CD8-positive, alpha-beta memory T cell (primary cell): ENCODE measurements around the gene CCDC3. TPM values are rescaled to one million over a fixed set of nuclear protein-coding genes. Genes with fewer than 3 reads are reported as not detected.

Experiments
- CTCF ChIA-PET: fragments of 350-600 bp; sonication (Branson Sonifier 250); formaldehyde crosslinking; loops from one replicate; lab custom pipeline; 2021; ENCODE audit warnings: antibody characterized with exemption; lab: Charles Lee
- POLR2A ChIA-PET: fragments of 350-600 bp; sonication (Branson Sonifier 250); formaldehyde crosslinking; loops from one replicate; lab custom pipeline; 2021; ENCODE audit warnings: antibody characterized with exemption; lab: Charles Lee
- DNase-seq, 5 donors: peaks; one replicate each; pipeline versions ENCODE4 v3.0.0 to v3.0.0-alpha.2; 2020 to 2022; ENCODE audit warnings: mixed read lengths in 1 of 5
- H3K27ac ChIP-seq: one replicate; pipeline ENCODE4 v1.7.0; 2013; ENCODE audit warnings: low read depth, mild to moderate bottlenecking, low read length, moderate library complexity
- H3K27me3 ChIP-seq: 2 replicates; pipeline ENCODE4 v1.7.0; 2013; ENCODE audit warnings: low read length, mild to moderate bottlenecking; ENCODE audit not compliant: insufficient read depth, poor library complexity, severe bottlenecking
- H3K36me3 ChIP-seq: 2 replicates; pipeline ENCODE4 v1.7.0; 2013; ENCODE audit warnings: mild to moderate bottlenecking, low read length, moderate library complexity; ENCODE audit not compliant: insufficient read depth
- H3K4me1 ChIP-seq: 2 replicates; pipeline ENCODE4 v1.7.0; 2013; ENCODE audit warnings: mild to moderate bottlenecking, low read length, moderate library complexity; ENCODE audit not compliant: insufficient read depth
- H3K4me3 ChIP-seq: 2 replicates; pipeline ENCODE4 v1.7.0; 2013; ENCODE audit warnings: mild to moderate bottlenecking, low read length
- H3K9me3 ChIP-seq: 2 replicates; pipeline ENCODE4 v1.7.0; 2013; ENCODE audit warnings: mild to moderate bottlenecking, low read length
- H3K27ac Mint-ChIP-seq, 8 donors: one replicate each; pipeline ENCODE4 v1.8.0; 2020 to 2021; ENCODE audit warnings: mixed read lengths in 8 of 8, mild to moderate bottlenecking in 6 of 8, inconsistent platforms in 3 of 8, moderate library complexity in 3 of 8
- H3K27me3 Mint-ChIP-seq, 2 donors: one replicate each; pipeline ENCODE4 v1.8.0; 2020 to 2021; ENCODE audit warnings: mixed read lengths in 2 of 2, mild to moderate bottlenecking in 1 of 2, moderate library complexity in 1 of 2
- H3K36me3 Mint-ChIP-seq, 3 donors: one replicate each; pipeline ENCODE4 v1.8.0; 2020 to 2021; ENCODE audit warnings: mixed read lengths in 3 of 3, inconsistent platforms in 1 of 3, mild to moderate bottlenecking in 1 of 3
- H3K4me1 Mint-ChIP-seq, 3 donors: one replicate each; pipeline ENCODE4 v1.8.0; 2020 to 2021; ENCODE audit warnings: mixed read lengths in 3 of 3, inconsistent platforms in 1 of 3, mild to moderate bottlenecking in 1 of 3
- H3K4me3 Mint-ChIP-seq, 7 donors: one replicate each; pipeline ENCODE4 v1.8.0; 2020 to 2021; ENCODE audit warnings: mixed read lengths in 7 of 7, mild to moderate bottlenecking in 6 of 7, moderate library complexity in 4 of 7, inconsistent platforms in 2 of 7
- H3K9me3 Mint-ChIP-seq, 5 donors: one replicate each; pipeline ENCODE4 v1.8.0; 2020 to 2022; ENCODE audit warnings: mixed read lengths in 5 of 5, mild to moderate bottlenecking in 3 of 5, moderate library complexity in 2 of 5, inconsistent platforms in 1 of 5
- polyA plus RNA-seq: library from polyadenylated mRNA; unstranded; fragments of 300-500 nt; fragmentation: Illumina TruSeq; gene quantifications from one replicate; pipeline ENCODE4 v1.2.3, GENCODE V29; 2021
- total RNA-seq, 2 experiments: library from RNA; stranded (reverse); gene quantifications; one replicate each; pipeline ENCODE4 v1.2.3, GENCODE V29; 2021

CCDC3 gene
- total and polyA plus RNA-seq, 3 experiments from 2014 or later = not detected

GRCh38 chr10:12892924-12893323, 108.6 kb downstream of the CCDC3 start:
- CTCF ChIA-PET = no interaction called here

GRCh38 chr10:12890958-12891357, 110.6 kb downstream of the CCDC3 start:
- POLR2A ChIA-PET = no interaction called here
- Histone ChIP-seq H3K27ac (no peak overlapping the region), H3K4me3 (no peak overlapping the region), H3K9me3 (no peaks in the 10 kb centered on the region), H3K27me3 (no peaks in the 10 kb centered on the region), H3K36me3 (no peaks in the 10 kb centered on the region), H3K4me1 (no peaks in the 10 kb centered on the region)
- Mint-ChIP-seq H3K27ac (no peak overlapping the region), H3K4me3 (no peak overlapping the region), H3K27me3 (peaks cover 2 to 23% of the 10 kb centered on the region in 2 donors), H3K36me3 (peaks cover 0 to 4% (median 0%) of the 10 kb centered on the region in 3 donors), H3K9me3 (peaks cover 7 to 21% (median 17%) of the 10 kb centered on the region in 5 donors), H3K4me1 (no peaks in the 10 kb centered on the region)
- CTCF ChIA-PET = no interaction called here
- no peak for DNase-seq

More at GRCh38 chr10:12892924-12893323, 108.6 kb downstream of the CCDC3 start:
- no peak overlapping the region for H3K4me3 Mint-ChIP-seq
- H3K9me3 ChIP-seq = no peaks in the 10 kb centered on the region
- no peaks in the 10 kb centered on the region for H3K27me3 ChIP-seq
- H3K9me3 Mint-ChIP-seq = peaks cover 7 to 22% (median 17%) of the 10 kb centered on the region in 5 donors
- no peaks in the 10 kb centered on the region for H3K36me3 ChIP-seq
- no peak for DNase-seq
- no peaks in the 10 kb centered on the region for H3K4me1 ChIP-seq
- H3K27ac ChIP-seq = no peak overlapping the region
- peak overlapping the region in 1 of 8 donors; percentile 14 for H3K27ac Mint-ChIP-seq
- peaks cover 0 to 4% (median 0%) of the 10 kb centered on the region in 3 donors for H3K36me3 Mint-ChIP-seq
- peaks cover 10 to 25% of the 10 kb centered on the region in 2 donors for H3K27me3 Mint-ChIP-seq
- POLR2A ChIA-PET = no interaction called here
- H3K4me3 ChIP-seq = no peak overlapping the region
- no peaks in the 10 kb centered on the region for H3K4me1 Mint-ChIP-seq

GRCh38 chr10:12888470-12888869, 113.0 kb downstream of the CCDC3 start:
- Mint-ChIP-seq H3K36me3 (peaks cover 0 to 4% (median 0%) of the 10 kb centered on the region in 3 donors), H3K27me3 (peaks cover 10 to 24% of the 10 kb centered on the region in 2 donors), H3K27ac (no peak overlapping the region), H3K9me3 (peaks cover 6 to 12% (median 10%) of the 10 kb centered on the region in 5 donors), H3K4me3 (no peak overlapping the region), H3K4me1 (no peaks in the 10 kb centered on the region)
- no peaks in the 10 kb centered on the region for H3K9me3 ChIP-seq
- H3K27ac ChIP-seq = no peak overlapping the region
- no peak overlapping the region for H3K4me3 ChIP-seq
- no peaks in the 10 kb centered on the region for H3K4me1 ChIP-seq
- H3K36me3 ChIP-seq = no peaks in the 10 kb centered on the region
- POLR2A ChIA-PET = no interaction called here
- no peak for DNase-seq
- H3K27me3 ChIP-seq = no peaks in the 10 kb centered on the region
- CTCF ChIA-PET = no interaction called here

- Mint-ChIP-seq H3K36me3 (peaks cover 0 to 2% (median under 1%) of the 10 kb centered on the region in 3 donors), H3K27ac (no peak overlapping the region), H3K9me3 (peaks cover 0 to 9% (median 5%) of the 10 kb centered on the region in 5 donors), H3K4me3 (no peak overlapping the region), H3K4me1 (no peaks in the 10 kb centered on the region), H3K27me3 (peaks cover 10 to 24% of the 10 kb centered on the region in 2 donors)
- Histone ChIP-seq H3K4me1 (no peaks in the 10 kb centered on the region), H3K9me3 (no peaks in the 10 kb centered on the region), H3K27ac (no peak overlapping the region), H3K4me3 (no peak overlapping the region), H3K27me3 (no peaks in the 10 kb centered on the region), H3K36me3 (no peaks in the 10 kb centered on the region)
- CTCF ChIA-PET = no interaction called here
- DNase-seq = no peak
- POLR2A ChIA-PET = no interaction called here
Measured at GRCh38 chr10:12887780-12888179, 113.7 kb downstream of the CCDC3 start.

- Histone ChIP-seq H3K27ac (no peak overlapping the region), H3K9me3 (no peaks in the 10 kb centered on the region), H3K27me3 (peaks cover 4% of the 10 kb centered on the region), H3K4me1 (no peaks in the 10 kb centered on the region), H3K36me3 (no peaks in the 10 kb centered on the region), H3K4me3 (no peak overlapping the region)
- Mint-ChIP-seq H3K27ac (no peak overlapping the region), H3K4me3 (no peak overlapping the region), H3K9me3 (peaks cover 0 to 4% (median 0%) of the 10 kb centered on the region in 5 donors), H3K27me3 (peaks cover 20 to 43% of the 10 kb centered on the region in 2 donors), H3K4me1 (no peaks in the 10 kb centered on the region), H3K36me3 (peaks cover 0 to 2% (median 0%) of the 10 kb centered on the region in 3 donors)
- ChIA-PET POLR2A (no interaction called here), CTCF (interaction anchor here (0.6 kb wide), 1 partner anchor 75 kb away, joined by 3 read pairs; no protein-coding TSS in a partner anchor)
- DNase-seq = no peak
Measured at GRCh38 chr10:12884851-12885250, 116.7 kb downstream of the CCDC3 start.

- Histone ChIP-seq H3K36me3 (no peaks in the 10 kb centered on the region), H3K9me3 (no peaks in the 10 kb centered on the region), H3K4me1 (no peaks in the 10 kb centered on the region), H3K27ac (no peak overlapping the region), H3K27me3 (peaks cover 4% of the 10 kb centered on the region), H3K4me3 (no peak overlapping the region)
- H3K36me3 Mint-ChIP-seq = peaks cover 0 to 2% (median 0%) of the 10 kb centered on the region in 3 donors
- H3K27ac Mint-ChIP-seq = no peak overlapping the region
- ChIA-PET CTCF (no interaction called here), POLR2A (no interaction called here)
- H3K4me1 Mint-ChIP-seq = no peaks in the 10 kb centered on the region
- H3K27me3 Mint-ChIP-seq = peaks cover 30 to 45% of the 10 kb centered on the region in 2 donors
- peaks cover 0 to 4% (median 0%) of the 10 kb centered on the region in 5 donors for H3K9me3 Mint-ChIP-seq
- H3K4me3 Mint-ChIP-seq = no peak overlapping the region
- DNase-seq = no peak
Measured at GRCh38 chr10:12880423-12880822, 121.1 kb downstream of the CCDC3 start.

- Mint-ChIP-seq H3K36me3 (no peaks in the 10 kb centered on the region), H3K27me3 (peaks cover 22 to 32% of the 10 kb centered on the region in 2 donors), H3K27ac (no peak overlapping the region), H3K9me3 (peaks cover 0 to 2% (median 0%) of the 10 kb centered on the region in 5 donors), H3K4me1 (no peaks in the 10 kb centered on the region), H3K4me3 (no peak overlapping the region)
- Histone ChIP-seq H3K4me3 (no peak overlapping the region), H3K27me3 (no peaks in the 10 kb centered on the region), H3K9me3 (no peaks in the 10 kb centered on the region), H3K27ac (no peak overlapping the region), H3K36me3 (no peaks in the 10 kb centered on the region), H3K4me1 (no peaks in the 10 kb centered on the region)
- CTCF ChIA-PET = no interaction called here
- DNase-seq = no peak
- POLR2A ChIA-PET = no interaction called here
Measured at GRCh38 chr10:12877150-12877549, 124.4 kb downstream of the CCDC3 start.

GRCh38 chr10:12876266-12876665, 125.2 kb downstream of the CCDC3 start:
- DNase-seq = no peak
- H3K4me1 Mint-ChIP-seq = no peaks in the 10 kb centered on the region

More at GRCh38 chr10:12876266-12876665, 125.2 kb downstream of the CCDC3 start:
- no peaks in the 10 kb centered on the region for H3K4me1 ChIP-seq
- no peaks in the 10 kb centered on the region for H3K27me3 ChIP-seq
- Mint-ChIP-seq H3K9me3 (no peaks in the 10 kb centered on the region), H3K36me3 (no peaks in the 10 kb centered on the region), H3K27ac (no peak overlapping the region), H3K27me3 (peaks cover 21 to 28% of the 10 kb centered on the region in 2 donors), H3K4me3 (no peak overlapping the region)
- ChIA-PET CTCF (no interaction called here), POLR2A (no interaction called here)
- H3K4me3 ChIP-seq = no peak overlapping the region
- H3K27ac ChIP-seq = no peak overlapping the region
- no peaks in the 10 kb centered on the region for H3K36me3 ChIP-seq
- no peaks in the 10 kb centered on the region for H3K9me3 ChIP-seq
